SH-SY5Y (cell line): Measurements from ENCODE around the gene KNL1.

Experiments
- GATA2 ChIP-seq: IDR thresholded peaks from 2 replicates; pipeline ENCODE4 v1.6.1; 2011; ENCODE audit warnings: mild to moderate bottlenecking, low read depth, low read length
- GATA3 ChIP-seq: IDR thresholded peaks from 2 replicates; pipeline ENCODE4 v1.6.1; 2011; ENCODE audit warnings: low read depth, mild to moderate bottlenecking, low read length, moderate library complexity

- no peak for TF ChIP-seq GATA2
- TF ChIP-seq GATA3 = no peak
Measured at GRCh38 chr15:40680151-40680550, 86.1 kb downstream of the KNL1 start.
